GM23338 (cell line): ENCODE results near the gene GLOD5. TPM values are rescaled to one million over a fixed set of nuclear protein-coding genes. Genes with fewer than 3 reads are reported as not detected.

ENCODE experiments used
- ATAC-seq: fragments of 200-7000 bp; cut with Tn5 transposase; 3 replicates; pipeline ENCODE4 v1.9.1; 2020
- DNase-seq: peaks from one replicate; pipeline ENCODE4 v3.0.0-alpha.2; 2015; ENCODE audit warnings: low spot score
- H2AFZ ChIP-seq: fragments of 200-600 bp; sonication (generic); 2 replicates; pipeline ENCODE4 v1.8.0; 2016; ENCODE audit warnings: antibody characterized with exemption, mild to moderate bottlenecking, moderate library complexity
- H3F3A ChIP-seq: fragments of 200-600 bp; sonication (generic); replicated peaks from 2 replicates; pipeline ENCODE4 v1.8.0; 2017; ENCODE audit warnings: antibody characterized with exemption, mixed run types, low read depth
- H3K27ac ChIP-seq: fragments of 200-600 bp; sonication (generic); 2 replicates; pipeline ENCODE4 v1.6.1; 2016; ENCODE audit warnings: low read depth
- H3K27me3 ChIP-seq: fragments of 200-600 bp; sonication (generic); 2 replicates; pipeline ENCODE4 v1.8.0; 2016; ENCODE audit warnings: mild to moderate bottlenecking, mixed run types, moderate library complexity; ENCODE audit not compliant: insufficient read depth
- H3K36me3 ChIP-seq: fragments of 200-600 bp; sonication (generic); 2 replicates; pipeline ENCODE4 v1.8.0; 2016; ENCODE audit warnings: mild to moderate bottlenecking; ENCODE audit not compliant: insufficient read depth
- H3K4me1 ChIP-seq: fragments of 200-600 bp; sonication (generic); 2 replicates; pipeline ENCODE4 v1.8.0; 2016; ENCODE audit warnings: mild to moderate bottlenecking, moderate library complexity; ENCODE audit not compliant: insufficient read depth
- H3K4me2 ChIP-seq: fragments of 200-600 bp; sonication (generic); 2 replicates; pipeline ENCODE4 v1.7.1; 2017; ENCODE audit warnings: mixed run types
- H3K4me3 ChIP-seq: fragments of 200-600 bp; sonication (generic); 2 replicates; pipeline ENCODE4 v1.6.1; 2016; ENCODE audit warnings: mixed run types
- H3K79me2 ChIP-seq: fragments of 200-600 bp; sonication (generic); replicated peaks from 2 replicates; pipeline ENCODE4 v1.8.0; 2017; ENCODE audit warnings: mild to moderate bottlenecking; ENCODE audit not compliant: insufficient read depth
- H3K9me2 ChIP-seq: fragments of 200-600 bp; sonication (generic); 2 replicates; pipeline ENCODE4 v1.8.0; 2017; ENCODE audit not compliant: insufficient read depth
- H4K20me1 ChIP-seq: fragments of 200-600 bp; sonication (generic); replicated peaks from 2 replicates; pipeline ENCODE4 v1.8.0; 2017; ENCODE audit warnings: mild to moderate bottlenecking; ENCODE audit not compliant: insufficient read depth
- H3K27ac Mint-ChIP-seq: 2 replicates; pipeline ENCODE4 v1.8.0; 2020; ENCODE audit warnings: inconsistent platforms, mild to moderate bottlenecking, moderate library complexity, mixed read lengths
- H3K27me3 Mint-ChIP-seq: 3 replicates; pipeline ENCODE4 v1.8.0; 2022; ENCODE audit warnings: low read depth, mild to moderate bottlenecking, moderate library complexity, mixed read lengths, inconsistent platforms; ENCODE audit not compliant: insufficient read depth, poor library complexity
- H3K36me3 Mint-ChIP-seq: 3 replicates; pipeline ENCODE4 v1.8.0; 2021; ENCODE audit warnings: low read depth, mild to moderate bottlenecking, inconsistent platforms, moderate library complexity, mixed read lengths
- H3K4me1 Mint-ChIP-seq: 3 replicates; pipeline ENCODE4 v1.8.0; 2020; ENCODE audit warnings: mild to moderate bottlenecking, inconsistent platforms, mixed read lengths
- H3K4me3 Mint-ChIP-seq: 3 replicates; pipeline ENCODE4 v1.8.0; 2021; ENCODE audit warnings: moderate library complexity, mild to moderate bottlenecking, inconsistent platforms, mixed read lengths
- H3K9me3 Mint-ChIP-seq: 3 replicates; pipeline ENCODE4 v1.8.0; 2020; ENCODE audit warnings: moderate library complexity, mild to moderate bottlenecking, inconsistent platforms, mixed read lengths
- CREB1 ChIP-seq: fragments of 250-450 bp; sonication (Bioruptor Pico); IDR thresholded peaks from 2 replicates; pipeline ENCODE4 v1.5.0; 2020; ENCODE audit warnings: low read depth, mild to moderate bottlenecking, moderate library complexity
- EZH2 ChIP-seq: fragments of 200-600 bp; sonication (generic); IDR thresholded peaks from one replicate; pipeline ENCODE4 v1.8.0; 2017; ENCODE audit warnings: antibody characterized with exemption, mild to moderate bottlenecking, low read depth; ENCODE audit not compliant: unreplicated experiment
- EZH2phosphoT487 ChIP-seq: fragments of 200-600 bp; sonication (generic); IDR thresholded peaks from one replicate; pipeline ENCODE4 v1.8.1; 2018; ENCODE audit warnings: antibody characterized with exemption; ENCODE audit not compliant: unreplicated experiment
- JUNB ChIP-seq: IDR thresholded peaks from one replicate; pipeline ENCODE4 v1.6.1; 2016; ENCODE audit warnings: antibody characterized with exemption; ENCODE audit not compliant: unreplicated experiment
- NANOG ChIP-seq: IDR thresholded peaks from 2 replicates; pipeline ENCODE4 v1.6.1; 2016; ENCODE audit warnings: antibody characterized with exemption, borderline replicate concordance
- POLR2AphosphoS5 ChIP-seq: IDR thresholded peaks from 2 replicates; pipeline ENCODE4 v1.6.1; 2016; ENCODE audit warnings: antibody characterized with exemption, low read depth
- STAT1 ChIP-seq: IDR thresholded peaks from one replicate; pipeline ENCODE4 v1.6.1; 2016; ENCODE audit warnings: antibody characterized with exemption; ENCODE audit not compliant: unreplicated experiment
- ZNF114 ChIP-seq: fragments of 250-450 bp; sonication (Bioruptor Pico); IDR thresholded peaks from 2 replicates; pipeline ENCODE4 v1.5.0; 2020; ENCODE audit warnings: mild to moderate bottlenecking, moderate library complexity
- ZNF331 ChIP-seq: fragments of 250-450 bp; sonication (Bioruptor Pico); IDR thresholded peaks from 2 replicates; pipeline ENCODE4 v1.5.0; 2020; ENCODE audit warnings: low read depth, mild to moderate bottlenecking, moderate library complexity
- polyA plus RNA-seq: library from polyadenylated mRNA; unstranded; fragments of >200 nt; fragmentation: Nextera tagmentation; extraction: Ambion mirVana; gene quantifications from 2 replicates; pipeline ENCODE4 v1.2.1, GENCODE V29; 2016
- total RNA-seq: library from RNA; depleted of rRNA; stranded (reverse); fragments of >200 nt; shearing (Covaris generic); gene quantifications from 2 replicates; pipeline ENCODE4 v1.2.3, GENCODE V29; 2014
- TF ChIP-seq, protein P1 (sequence below), 2 experiments: fragments of 200-600 bp in 1 of 2; sonication (generic) in 1 of 2; conservative IDR thresholded peaks; 2 replicates each; pipeline versions ENCODE4 v1.5.1 to v1.6.1; 2016 to 2017; ENCODE audit warnings: antibody characterized with exemption in 2 of 2, low read depth in 2 of 2, mild to moderate bottlenecking in 2 of 2, moderate library complexity in 1 of 2
- TF ChIP-seq, protein P2 (sequence below): fragments of 250-450 bp; sonication (Bioruptor Pico); IDR thresholded peaks from 2 replicates; pipeline ENCODE4 v1.5.0; 2020; ENCODE audit warnings: mild to moderate bottlenecking, moderate library complexity
- TF ChIP-seq, protein P3 (sequence below): IDR thresholded peaks from one replicate; pipeline ENCODE4 v1.6.1; 2018; ENCODE audit warnings: antibody characterized with exemption; ENCODE audit not compliant: unreplicated experiment
- TF ChIP-seq, protein P4 (sequence below): IDR thresholded peaks from 2 replicates; pipeline ENCODE4 v1.6.1; 2016; ENCODE audit warnings: antibody characterized with exemption

Gene GLOD5
- total and polyA plus RNA-seq, 2 experiments from 2014 or later, result not detected

GRCh38 chrX:48715876-48716502, 45.6 kb upstream of the GLOD5 start (continued):
- TF ChIP-seq, protein P1, sequence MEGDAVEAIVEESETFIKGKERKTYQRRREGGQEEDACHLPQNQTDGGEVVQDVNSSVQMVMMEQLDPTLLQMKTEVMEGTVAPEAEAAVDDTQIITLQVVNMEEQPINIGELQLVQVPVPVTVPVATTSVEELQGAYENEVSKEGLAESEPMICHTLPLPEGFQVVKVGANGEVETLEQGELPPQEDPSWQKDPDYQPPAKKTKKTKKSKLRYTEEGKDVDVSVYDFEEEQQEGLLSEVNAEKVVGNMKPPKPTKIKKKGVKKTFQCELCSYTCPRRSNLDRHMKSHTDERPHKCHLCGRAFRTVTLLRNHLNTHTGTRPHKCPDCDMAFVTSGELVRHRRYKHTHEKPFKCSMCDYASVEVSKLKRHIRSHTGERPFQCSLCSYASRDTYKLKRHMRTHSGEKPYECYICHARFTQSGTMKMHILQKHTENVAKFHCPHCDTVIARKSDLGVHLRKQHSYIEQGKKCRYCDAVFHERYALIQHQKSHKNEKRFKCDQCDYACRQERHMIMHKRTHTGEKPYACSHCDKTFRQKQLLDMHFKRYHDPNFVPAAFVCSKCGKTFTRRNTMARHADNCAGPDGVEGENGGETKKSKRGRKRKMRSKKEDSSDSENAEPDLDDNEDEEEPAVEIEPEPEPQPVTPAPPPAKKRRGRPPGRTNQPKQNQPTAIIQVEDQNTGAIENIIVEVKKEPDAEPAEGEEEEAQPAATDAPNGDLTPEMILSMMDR (conservative IDR thresholded peaks at IDR 0.05; ENCODE audit: low read depth in 2 of 2), result no peak

DNA sequence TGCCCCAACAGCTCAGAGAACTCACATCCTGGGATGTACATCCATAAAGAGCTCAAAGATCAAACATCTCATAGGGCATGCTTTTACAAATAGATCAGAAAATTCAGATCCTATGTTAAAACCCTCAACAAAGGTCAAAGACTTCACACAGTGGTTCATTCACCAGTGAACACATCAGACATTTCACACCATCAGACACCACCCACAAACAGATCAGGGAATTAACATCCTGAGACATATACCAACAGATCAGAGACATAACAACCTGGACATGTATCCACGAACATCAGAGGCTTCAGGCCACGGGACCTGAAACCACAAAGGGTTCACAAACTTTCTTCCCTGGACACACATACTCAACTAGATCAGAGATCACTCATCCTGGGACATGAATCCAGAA, 41.6 kb upstream of the GLOD5 start:
- DNase-seq, result no peak
- H3K36me3 Mint-ChIP-seq, result no peaks in the 10 kb centered on the region
- Histone ChIP-seq H3K4me2 (no peak overlapping the region), H3K4me3 (no peak overlapping the region), H4K20me1 (no peaks in the 10 kb centered on the region), H3K27ac (no peak overlapping the region), H3K79me2 (no peaks in the 10 kb centered on the region), H3F3A (no peaks in the 10 kb centered on the region), H3K4me1 (no peaks in the 10 kb centered on the region), H3K9me2 (no peaks in the 10 kb centered on the region), H2AFZ (no peak overlapping the region), H3K36me3 (no peaks in the 10 kb centered on the region), H3K27me3 (no peaks in the 10 kb centered on the region)
- H3K4me1 Mint-ChIP-seq, result no peaks in the 10 kb centered on the region
- ATAC-seq, result no peak
- no peaks in the 10 kb centered on the region for H3K9me3 Mint-ChIP-seq
- H3K27me3 Mint-ChIP-seq, result peaks cover 1% of the 10 kb centered on the region
- no peak overlapping the region for H3K27ac Mint-ChIP-seq
- no peak overlapping the region for H3K4me3 Mint-ChIP-seq
- TF ChIP-seq, protein P2, sequence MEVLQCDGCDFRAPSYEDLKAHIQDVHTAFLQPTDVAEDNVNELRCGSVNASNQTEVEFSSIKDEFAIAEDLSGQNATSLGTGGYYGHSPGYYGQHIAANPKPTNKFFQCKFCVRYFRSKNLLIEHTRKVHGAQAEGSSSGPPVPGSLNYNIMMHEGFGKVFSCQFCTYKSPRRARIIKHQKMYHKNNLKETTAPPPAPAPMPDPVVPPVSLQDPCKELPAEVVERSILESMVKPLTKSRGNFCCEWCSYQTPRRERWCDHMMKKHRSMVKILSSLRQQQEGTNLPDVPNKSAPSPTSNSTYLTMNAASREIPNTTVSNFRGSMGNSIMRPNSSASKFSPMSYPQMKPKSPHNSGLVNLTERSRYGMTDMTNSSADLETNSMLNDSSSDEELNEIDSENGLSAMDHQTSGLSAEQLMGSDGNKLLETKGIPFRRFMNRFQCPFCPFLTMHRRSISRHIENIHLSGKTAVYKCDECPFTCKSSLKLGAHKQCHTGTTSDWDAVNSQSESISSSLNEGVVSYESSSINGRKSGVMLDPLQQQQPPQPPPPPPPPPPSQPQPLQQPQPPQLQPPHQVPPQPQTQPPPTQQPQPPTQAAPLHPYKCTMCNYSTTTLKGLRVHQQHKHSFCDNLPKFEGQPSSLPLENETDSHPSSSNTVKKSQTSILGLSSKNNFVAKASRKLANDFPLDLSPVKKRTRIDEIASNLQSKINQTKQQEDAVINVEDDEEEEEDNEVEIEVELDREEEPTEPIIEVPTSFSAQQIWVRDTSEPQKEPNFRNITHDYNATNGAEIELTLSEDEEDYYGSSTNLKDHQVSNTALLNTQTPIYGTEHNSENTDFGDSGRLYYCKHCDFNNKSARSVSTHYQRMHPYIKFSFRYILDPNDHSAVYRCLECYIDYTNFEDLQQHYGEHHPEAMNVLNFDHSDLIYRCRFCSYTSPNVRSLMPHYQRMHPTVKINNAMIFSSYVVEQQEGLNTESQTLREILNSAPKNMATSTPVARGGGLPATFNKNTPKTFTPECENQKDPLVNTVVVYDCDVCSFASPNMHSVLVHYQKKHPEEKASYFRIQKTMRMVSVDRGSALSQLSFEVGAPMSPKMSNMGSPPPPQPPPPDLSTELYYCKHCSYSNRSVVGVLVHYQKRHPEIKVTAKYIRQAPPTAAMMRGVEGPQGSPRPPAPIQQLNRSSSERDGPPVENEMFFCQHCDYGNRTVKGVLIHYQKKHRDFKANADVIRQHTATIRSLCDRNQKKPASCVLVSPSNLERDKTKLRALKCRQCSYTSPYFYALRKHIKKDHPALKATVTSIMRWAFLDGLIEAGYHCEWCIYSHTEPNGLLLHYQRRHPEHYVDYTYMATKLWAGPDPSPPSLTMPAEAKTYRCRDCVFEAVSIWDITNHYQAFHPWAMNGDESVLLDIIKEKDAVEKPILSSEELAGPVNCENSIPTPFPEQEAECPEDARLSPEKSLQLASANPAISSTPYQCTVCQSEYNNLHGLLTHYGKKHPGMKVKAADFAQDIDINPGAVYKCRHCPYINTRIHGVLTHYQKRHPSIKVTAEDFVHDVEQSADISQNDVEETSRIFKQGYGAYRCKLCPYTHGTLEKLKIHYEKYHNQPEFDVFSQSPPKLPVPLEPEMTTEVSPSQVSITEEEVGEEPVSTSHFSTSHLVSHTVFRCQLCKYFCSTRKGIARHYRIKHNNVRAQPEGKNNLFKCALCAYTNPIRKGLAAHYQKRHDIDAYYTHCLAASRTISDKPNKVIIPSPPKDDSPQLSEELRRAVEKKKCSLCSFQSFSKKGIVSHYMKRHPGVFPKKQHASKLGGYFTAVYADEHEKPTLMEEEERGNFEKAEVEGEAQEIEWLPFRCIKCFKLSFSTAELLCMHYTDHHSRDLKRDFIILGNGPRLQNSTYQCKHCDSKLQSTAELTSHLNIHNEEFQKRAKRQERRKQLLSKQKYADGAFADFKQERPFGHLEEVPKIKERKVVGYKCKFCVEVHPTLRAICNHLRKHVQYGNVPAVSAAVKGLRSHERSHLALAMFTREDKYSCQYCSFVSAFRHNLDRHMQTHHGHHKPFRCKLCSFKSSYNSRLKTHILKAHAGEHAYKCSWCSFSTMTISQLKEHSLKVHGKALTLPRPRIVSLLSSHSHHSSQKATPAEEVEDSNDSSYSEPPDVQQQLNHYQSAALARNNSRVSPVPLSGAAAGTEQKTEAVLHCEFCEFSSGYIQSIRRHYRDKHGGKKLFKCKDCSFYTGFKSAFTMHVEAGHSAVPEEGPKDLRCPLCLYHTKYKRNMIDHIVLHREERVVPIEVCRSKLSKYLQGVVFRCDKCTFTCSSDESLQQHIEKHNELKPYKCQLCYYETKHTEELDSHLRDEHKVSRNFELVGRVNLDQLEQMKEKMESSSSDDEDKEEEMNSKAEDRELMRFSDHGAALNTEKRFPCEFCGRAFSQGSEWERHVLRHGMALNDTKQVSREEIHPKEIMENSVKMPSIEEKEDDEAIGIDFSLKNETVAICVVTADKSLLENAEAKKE, result no peak
- TF ChIP-seq NANOG, result no peak
- no peak for TF ChIP-seq ZNF331
- no peak for TF ChIP-seq JUNB
- TF ChIP-seq, protein P3, sequence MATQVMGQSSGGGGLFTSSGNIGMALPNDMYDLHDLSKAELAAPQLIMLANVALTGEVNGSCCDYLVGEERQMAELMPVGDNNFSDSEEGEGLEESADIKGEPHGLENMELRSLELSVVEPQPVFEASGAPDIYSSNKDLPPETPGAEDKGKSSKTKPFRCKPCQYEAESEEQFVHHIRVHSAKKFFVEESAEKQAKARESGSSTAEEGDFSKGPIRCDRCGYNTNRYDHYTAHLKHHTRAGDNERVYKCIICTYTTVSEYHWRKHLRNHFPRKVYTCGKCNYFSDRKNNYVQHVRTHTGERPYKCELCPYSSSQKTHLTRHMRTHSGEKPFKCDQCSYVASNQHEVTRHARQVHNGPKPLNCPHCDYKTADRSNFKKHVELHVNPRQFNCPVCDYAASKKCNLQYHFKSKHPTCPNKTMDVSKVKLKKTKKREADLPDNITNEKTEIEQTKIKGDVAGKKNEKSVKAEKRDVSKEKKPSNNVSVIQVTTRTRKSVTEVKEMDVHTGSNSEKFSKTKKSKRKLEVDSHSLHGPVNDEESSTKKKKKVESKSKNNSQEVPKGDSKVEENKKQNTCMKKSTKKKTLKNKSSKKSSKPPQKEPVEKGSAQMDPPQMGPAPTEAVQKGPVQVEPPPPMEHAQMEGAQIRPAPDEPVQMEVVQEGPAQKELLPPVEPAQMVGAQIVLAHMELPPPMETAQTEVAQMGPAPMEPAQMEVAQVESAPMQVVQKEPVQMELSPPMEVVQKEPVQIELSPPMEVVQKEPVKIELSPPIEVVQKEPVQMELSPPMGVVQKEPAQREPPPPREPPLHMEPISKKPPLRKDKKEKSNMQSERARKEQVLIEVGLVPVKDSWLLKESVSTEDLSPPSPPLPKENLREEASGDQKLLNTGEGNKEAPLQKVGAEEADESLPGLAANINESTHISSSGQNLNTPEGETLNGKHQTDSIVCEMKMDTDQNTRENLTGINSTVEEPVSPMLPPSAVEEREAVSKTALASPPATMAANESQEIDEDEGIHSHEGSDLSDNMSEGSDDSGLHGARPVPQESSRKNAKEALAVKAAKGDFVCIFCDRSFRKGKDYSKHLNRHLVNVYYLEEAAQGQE, result no peak
- no peak for TF ChIP-seq EZH2phosphoT487
- TF ChIP-seq POLR2AphosphoS5, result no peak
- no peak for TF ChIP-seq ZNF114 (CRISPR knock-in tag)
- TF ChIP-seq STAT1, result no peak
- TF ChIP-seq EZH2, result no peak
- TF ChIP-seq CREB1 (CRISPR knock-in tag), result no peak
- TF ChIP-seq, protein P4, sequence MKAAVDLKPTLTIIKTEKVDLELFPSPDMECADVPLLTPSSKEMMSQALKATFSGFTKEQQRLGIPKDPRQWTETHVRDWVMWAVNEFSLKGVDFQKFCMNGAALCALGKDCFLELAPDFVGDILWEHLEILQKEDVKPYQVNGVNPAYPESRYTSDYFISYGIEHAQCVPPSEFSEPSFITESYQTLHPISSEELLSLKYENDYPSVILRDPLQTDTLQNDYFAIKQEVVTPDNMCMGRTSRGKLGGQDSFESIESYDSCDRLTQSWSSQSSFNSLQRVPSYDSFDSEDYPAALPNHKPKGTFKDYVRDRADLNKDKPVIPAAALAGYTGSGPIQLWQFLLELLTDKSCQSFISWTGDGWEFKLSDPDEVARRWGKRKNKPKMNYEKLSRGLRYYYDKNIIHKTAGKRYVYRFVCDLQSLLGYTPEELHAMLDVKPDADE, result no peak
